ENCODE measurements around the gene LUZP2.
"Not testable (repeated sequence)": the region's sequence is repeated elsewhere in the genome, so short reads cannot be mapped to it uniquely, and the experiment has no call there.

LUZP2 gene

GRCh38 chr11:24934733-24935439 is 438.0 kb downstream of the LUZP2 start:
- peak; percentile 23 for DNase-seq

- no peak for DNase-seq
Observed at GRCh38 chr11:24944891-24945290, 448.0 kb downstream of the LUZP2 start.

- no peak for DNase-seq
Observed at GRCh38 chr11:24949406-24949805, 452.6 kb downstream of the LUZP2 start.

GRCh38 chr11:24963852-24964251 is 467.0 kb downstream of the LUZP2 start:
- no peak for DNase-seq

DNA sequence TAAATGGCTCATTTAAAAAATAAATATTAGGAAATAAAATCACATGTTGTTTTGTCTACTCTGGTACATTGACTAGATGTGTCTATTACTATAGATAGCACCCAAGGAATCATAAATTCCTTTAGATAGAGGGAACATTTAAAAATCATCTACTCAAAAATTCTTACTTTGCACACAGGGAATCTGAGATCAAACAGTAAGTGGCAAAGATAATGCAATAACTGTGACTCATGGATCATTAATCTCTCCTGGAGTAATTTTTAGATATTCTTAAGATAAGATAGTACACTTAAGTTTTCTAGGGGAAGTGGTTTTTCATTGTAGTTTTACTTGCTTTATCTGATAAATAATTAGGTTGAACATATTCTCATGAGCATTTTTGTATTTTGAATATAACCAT is 468.9 kb downstream of the LUZP2 start:
- no peak for DNase-seq

DNA sequence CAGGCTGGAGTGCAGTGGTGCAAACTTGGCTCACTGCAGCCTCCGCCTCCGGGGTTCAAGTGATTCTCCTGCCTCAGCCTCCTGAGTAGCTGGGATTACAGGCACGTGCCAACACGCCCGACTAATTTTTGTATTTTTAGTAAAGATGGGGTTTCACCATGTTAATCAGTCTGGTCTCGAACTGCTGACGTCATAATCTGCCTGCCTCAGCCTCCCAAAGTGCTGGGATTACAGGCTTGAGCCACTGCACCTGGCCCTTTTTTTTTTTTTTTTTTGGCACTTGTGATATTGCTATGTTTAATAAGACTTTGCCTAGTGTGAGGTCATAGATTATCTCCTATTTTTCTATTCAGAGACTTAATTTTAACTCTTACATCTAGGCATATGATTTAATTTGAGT is 497.1 kb downstream of the LUZP2 start:
- DNase-seq = not testable (repeated sequence)

DNA sequence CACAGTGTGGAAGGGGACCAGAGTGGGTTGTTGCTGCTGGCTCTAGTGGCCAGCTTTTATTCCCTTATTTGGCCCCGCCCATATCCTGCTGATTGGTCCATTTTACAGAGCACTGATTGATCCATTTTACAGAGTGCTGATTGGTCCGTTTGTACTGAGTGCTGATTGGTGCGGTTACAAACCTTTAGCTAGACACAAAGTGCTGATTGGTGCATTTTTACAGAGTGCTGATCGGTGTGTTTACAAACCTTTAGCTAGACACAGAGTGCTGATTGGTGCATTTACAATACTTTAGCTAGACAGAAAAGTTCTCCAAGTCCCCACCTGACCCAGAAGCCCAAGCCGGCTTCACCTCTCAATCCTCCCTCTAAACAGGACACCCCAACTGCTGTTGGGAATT is 503.1 kb downstream of the LUZP2 start:
- not testable (repeated sequence) for DNase-seq

DNA sequence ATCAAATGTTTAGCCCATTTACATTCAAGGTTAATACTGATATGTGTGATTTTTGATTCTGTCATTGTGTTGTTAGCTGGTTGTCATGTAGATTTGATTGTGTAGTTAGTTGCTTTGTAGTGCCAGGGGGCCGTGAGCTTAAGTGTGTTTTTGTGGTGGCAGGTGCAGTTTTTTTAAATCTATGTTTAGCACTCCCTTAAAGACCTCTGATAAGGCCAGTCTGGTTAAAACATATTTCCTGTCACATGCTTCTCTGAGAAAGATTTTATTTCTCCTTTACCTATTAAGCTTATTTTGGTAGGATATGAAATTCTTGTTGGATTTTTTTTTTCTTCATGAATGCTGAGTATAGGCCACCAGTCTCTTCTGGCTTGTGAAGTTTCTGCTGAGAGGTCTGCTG is 540.6 kb downstream of the LUZP2 start:
- no peak for DNase-seq

DNA sequence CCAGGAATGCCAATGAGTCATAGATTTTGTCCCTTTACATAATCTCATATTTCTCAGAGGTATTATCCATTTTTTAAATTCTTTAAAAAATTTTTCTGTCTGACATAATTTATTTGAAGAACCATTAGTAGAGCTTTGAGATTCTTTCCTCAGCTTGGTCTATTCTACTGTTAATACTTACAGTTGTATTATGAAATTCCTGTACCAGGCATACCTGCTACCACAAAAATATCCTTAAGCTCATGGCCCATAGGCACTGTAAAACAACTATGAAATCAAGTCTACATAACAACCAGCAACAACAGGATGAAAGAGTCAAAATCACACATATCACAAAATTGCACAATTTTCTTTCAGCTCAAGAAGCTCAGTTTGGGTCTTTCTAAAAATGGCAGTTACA is 541.3 kb downstream of the LUZP2 start:
- DNase-seq = no peak

GRCh38 chr11:25039165-25039564 is 542.3 kb downstream of the LUZP2 start:
- DNase-seq = no peak

DNA sequence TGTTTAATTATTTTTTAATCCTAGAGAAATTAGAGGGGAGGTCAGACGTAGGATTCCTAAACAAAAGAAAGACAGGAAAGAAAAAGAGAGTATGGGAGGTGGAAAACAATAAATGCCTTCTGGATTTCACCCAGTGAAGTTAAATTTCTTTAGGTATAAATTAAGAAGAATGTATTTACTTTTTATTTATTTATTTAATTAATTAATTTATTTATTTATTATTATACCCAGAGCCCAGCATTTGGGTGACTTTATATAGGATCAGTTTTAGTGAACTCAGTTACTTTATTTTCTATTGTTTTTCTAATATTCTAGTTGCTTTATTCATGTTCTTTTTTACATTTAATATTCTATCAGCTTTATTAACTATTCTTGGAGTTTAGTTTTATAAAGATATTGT is 551.8 kb downstream of the LUZP2 start:
- DNase-seq = no peak

DNA sequence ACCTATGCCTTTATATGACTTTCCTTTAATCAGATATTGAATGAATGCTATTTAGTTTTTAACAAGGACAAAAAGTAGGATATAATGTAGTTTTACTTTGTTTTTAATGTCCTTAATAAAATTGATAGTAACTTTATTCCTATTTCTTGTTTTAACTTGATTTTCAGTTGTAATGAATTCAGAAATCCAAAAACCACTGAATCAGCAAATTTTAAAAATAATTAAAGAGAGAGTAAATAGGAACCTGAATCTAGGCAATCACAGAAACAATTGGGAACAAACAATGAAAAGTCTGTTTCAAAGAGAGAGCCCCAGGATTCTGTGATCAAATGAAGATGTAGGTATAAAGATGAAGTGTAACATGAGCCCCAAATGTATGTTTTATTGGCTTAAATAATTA is 556.0 kb downstream of the LUZP2 start:
- DNase-seq = no peak

DNA sequence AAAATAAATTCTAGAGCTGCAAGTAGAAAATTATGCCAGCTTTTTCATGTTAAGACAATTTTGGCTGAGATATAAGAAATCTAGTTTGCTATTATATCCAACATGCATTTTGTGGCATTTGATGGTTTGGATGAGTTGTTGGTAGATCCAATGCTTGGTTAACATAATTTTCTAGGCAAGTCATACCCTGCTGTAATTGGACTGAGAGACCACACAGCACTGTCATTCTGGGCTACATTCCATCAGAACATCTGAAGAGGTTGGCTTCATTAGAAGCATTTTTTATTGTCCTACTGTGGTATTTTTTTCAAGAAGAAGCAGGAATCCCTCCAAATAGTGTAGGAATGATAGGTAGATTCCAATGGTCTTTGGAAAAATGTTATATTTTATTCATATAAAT is 561.0 kb downstream of the LUZP2 start:
- DNase-seq = no peak

- no peak for DNase-seq
Observed at GRCh38 chr11:25065746-25066145, 568.9 kb downstream of the LUZP2 start.

DNA sequence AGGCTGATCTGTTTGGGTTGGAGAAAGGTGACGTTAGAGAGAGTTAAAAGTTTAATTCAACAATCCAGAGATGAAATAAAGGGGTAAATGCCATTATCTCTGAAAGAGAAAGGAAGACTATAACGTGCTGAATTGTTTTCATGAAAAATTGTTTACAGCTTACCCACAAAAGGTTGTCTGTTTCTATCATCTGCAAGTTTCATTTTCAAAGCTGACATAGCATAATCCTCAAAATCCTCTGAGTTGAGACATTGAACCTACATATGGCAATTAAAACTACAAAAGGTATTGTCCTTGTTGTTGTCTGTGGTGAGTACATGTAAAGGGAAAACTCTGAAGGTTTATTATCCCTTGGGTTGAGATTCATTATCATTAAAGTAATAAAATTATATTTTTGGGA is 569.9 kb downstream of the LUZP2 start:
- no peak for DNase-seq

DNA sequence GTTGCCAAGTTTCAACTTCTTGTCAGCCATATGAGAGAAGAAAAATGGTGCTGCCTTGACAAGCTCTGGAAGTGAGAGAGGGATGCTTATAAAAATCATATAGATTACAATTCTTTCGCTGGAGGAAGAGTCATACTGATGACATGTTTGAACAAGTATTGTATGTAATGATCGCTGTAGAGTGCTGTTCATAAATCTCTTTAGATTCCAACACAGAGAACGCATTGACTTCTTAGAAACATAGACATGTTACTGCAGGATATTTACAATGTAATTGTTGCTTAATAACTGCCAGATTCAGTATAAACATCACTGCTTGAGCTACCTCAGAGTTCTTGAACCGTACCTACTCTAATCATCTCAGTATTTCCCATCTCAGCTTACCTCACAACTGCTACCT is 571.6 kb downstream of the LUZP2 start:
- DNase-seq = no peak

DNA sequence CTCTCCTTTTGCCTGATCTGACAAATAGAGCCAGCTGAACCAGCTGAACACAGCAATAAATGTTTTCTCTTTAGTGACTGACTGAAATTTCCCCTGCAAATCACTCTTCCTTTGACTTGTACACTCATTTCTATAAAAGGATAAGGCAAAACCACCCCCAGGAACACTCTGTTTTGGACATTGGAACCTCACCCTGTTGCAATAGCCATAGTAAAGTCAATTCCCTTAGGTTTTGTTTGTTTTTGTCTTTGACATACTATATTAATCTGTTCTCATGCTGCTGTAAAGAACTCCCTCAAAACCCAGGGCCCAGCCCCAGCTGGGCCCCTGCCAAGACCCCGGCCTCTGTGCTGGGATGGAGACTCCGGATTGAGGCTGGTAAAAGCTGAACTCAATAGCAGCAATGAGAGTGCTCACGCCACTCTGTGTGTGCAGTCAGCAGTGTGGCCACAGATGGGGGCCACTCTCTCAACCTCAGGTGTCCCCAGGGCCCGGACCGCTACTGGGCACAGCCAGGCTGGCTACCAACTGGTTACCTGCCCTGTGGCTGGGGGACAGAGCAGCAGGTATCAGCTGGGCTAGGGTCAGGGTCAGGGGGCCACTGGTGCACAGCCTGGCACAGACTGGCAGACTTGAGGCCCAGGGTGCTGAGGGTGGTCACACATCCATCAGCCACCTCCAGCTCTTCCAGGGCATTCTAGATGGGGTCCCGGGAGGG is 597.4 kb downstream of the LUZP2 start:
- DNase-seq = no peak

DNA sequence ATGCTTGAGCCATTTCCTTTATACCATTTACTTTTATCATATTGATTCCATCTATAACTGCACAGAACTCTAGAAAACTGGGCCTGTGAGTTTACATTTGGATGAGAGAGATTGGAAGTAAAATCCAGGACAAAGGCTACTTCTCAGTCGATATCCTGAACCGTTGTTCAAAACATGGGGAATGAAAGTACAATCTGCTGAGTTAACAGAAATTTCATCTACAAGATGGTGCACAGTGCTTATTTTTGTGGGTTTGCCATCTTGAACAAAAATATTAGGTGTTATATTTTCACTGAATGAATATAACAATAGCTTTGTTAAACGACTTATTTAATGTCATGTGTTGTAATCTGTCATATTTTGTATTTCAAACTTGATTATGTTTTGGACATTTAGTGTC is 622.6 kb downstream of the LUZP2 start:
- DNase-seq = no peak

Data from DMS79 (cell line).